Measurements from ENCODE around the gene EPHA6. TPM values are rescaled to one million over a fixed set of nuclear protein-coding genes. Genes with fewer than 3 reads are reported as not detected.
A peak's percentile ranks its signal among the peaks of the same experiment; 100 is the strongest.

The EPHA6 gene
- total RNA-seq = not detected

DNA sequence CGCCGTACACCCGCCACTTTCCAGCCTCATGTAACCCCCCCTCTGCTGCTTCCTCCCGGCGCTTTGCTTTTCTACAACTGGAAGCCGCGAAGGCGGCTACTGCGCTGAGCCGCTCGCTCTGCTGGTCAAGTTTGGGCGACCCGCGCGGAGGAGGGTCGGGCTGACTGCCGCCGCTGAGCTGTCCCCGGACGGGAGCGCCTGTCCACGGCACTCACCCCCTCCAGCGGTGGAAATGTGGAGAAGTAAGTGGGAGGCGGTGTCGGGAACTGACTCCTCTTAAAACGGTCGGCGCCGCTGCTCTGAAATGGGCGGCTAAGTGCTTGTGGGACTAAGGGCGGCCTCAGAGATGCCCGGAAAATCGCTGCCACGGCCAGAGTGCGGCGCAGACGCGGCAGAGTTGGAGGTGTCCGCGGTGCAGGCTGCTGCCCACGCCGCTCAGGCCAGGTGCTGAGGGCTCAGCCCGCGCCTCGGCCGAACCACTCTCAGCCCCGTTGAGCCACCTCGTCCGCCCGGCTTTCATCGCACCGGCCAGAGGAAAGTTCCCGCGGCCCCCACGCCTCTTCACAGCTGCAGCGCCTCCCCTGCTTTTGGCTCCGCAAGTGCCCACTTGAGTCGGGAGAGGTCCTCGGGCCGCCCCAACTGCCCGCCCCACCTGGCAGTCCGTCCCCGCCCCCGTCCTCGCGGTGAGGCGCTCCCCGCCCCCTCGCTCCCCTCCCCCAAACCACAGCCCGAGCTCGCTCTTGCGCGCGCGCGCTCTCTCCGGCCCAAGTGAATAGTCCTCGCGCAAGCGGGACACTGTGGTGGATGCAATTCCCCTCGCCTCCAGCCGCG is at the start of gene EPHA6:
Gene EPHA6, plus strand, starts transcription at position 775 of the 831 bp plus-strand sequence.
- H3K36me3 Mint-ChIP-seq = peaks cover 4% of the 10 kb centered on the region
- H3K4me3 Mint-ChIP-seq = peak within 1 kb of the TSS; percentile 14
- peaks cover 33% of the 10 kb centered on the region for H3K27me3 Mint-ChIP-seq
- no peaks in the 10 kb centered on the region for H3K9me3 Mint-ChIP-seq
- H3K4me1 Mint-ChIP-seq = peaks cover 7% of the 10 kb centered on the region
- H3K27ac Mint-ChIP-seq = no peak within 1 kb of the TSS
- peak; percentile 8 for DNase-seq

- H3K27ac Mint-ChIP-seq = no peak overlapping the region
- peaks cover 23% of the 10 kb centered on the region for H3K9me3 Mint-ChIP-seq
- no peaks in the 10 kb centered on the region for H3K36me3 Mint-ChIP-seq
- DNase-seq = no peak
- H3K4me1 Mint-ChIP-seq = no peaks in the 10 kb centered on the region
- H3K4me3 Mint-ChIP-seq = no peak overlapping the region
- H3K27me3 Mint-ChIP-seq = no peaks in the 10 kb centered on the region
Measured at GRCh38 chr3:96776818-96777217, 37.6 kb upstream of the EPHA6 start.

DNA sequence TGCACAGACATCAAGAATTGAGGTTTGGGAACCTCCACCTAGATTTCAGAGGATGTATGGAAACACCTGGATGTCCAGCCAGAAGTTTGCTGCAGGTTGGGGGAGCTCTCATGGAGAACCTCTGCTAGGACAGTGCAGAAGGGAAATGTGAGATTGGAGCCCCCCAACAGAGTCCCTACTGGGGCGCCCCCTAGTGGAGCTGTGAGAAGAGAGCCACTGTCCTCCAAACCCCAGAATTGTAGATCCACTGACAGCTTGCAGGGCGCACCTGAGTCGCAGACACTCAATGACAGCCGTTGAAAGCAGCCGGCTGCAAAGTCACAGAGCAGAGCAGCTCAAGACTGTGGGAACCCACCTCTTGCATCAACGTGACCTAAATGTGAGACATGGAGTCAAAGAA is 34.6 kb upstream of the EPHA6 start:
- H3K4me1 Mint-ChIP-seq = no peaks in the 10 kb centered on the region
- no peaks in the 10 kb centered on the region for H3K27me3 Mint-ChIP-seq
- H3K36me3 Mint-ChIP-seq = no peaks in the 10 kb centered on the region
- H3K4me3 Mint-ChIP-seq = no peak overlapping the region
- peaks cover 17% of the 10 kb centered on the region for H3K9me3 Mint-ChIP-seq
- DNase-seq = no peak
- no peak overlapping the region for H3K27ac Mint-ChIP-seq

GRCh38 chr3:96796101-96796500 is 18.3 kb upstream of the EPHA6 start:
- Mint-ChIP-seq H3K9me3 (peaks cover 6% of the 10 kb centered on the region), H3K4me3 (no peak overlapping the region), H3K36me3 (no peaks in the 10 kb centered on the region), H3K27ac (no peak overlapping the region), H3K4me1 (no peaks in the 10 kb centered on the region), H3K27me3 (no peaks in the 10 kb centered on the region)
- no peak for DNase-seq

DNA sequence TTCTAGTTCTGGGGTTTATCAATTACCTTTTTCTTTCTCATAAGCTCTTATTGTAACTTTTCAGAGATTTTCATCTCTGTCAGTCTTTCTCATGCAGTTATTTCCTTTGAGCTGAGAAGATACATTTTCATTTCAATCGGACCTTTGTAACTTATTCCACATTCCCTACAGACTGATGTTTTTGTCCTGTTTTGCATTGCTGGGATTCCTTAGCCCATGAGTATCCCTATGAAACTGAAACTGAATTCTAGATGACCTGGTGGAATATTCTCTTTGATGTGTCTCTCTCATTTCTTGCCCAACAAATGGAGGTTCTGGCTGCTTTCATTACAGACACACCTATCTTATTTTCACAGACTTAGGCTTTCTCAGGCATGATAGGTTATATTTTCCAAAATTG is 10.5 kb upstream of the EPHA6 start:
- H3K9me3 Mint-ChIP-seq = peaks cover 2% of the 10 kb centered on the region
- H3K27me3 Mint-ChIP-seq = peaks cover 4% of the 10 kb centered on the region
- H3K4me1 Mint-ChIP-seq = no peaks in the 10 kb centered on the region
- no peaks in the 10 kb centered on the region for H3K36me3 Mint-ChIP-seq
- H3K4me3 Mint-ChIP-seq = no peak overlapping the region
- DNase-seq = no peak
- no peak overlapping the region for H3K27ac Mint-ChIP-seq

GRCh38 chr3:96806341-96806740 is 8.1 kb upstream of the EPHA6 start:
- no peak for DNase-seq
- no peak overlapping the region for H3K4me3 Mint-ChIP-seq
- peaks cover 4% of the 10 kb centered on the region for H3K27me3 Mint-ChIP-seq
- H3K9me3 Mint-ChIP-seq = no peaks in the 10 kb centered on the region
- H3K36me3 Mint-ChIP-seq = no peaks in the 10 kb centered on the region
- H3K27ac Mint-ChIP-seq = no peak overlapping the region
- H3K4me1 Mint-ChIP-seq = no peaks in the 10 kb centered on the region

GRCh38 chr3:96813134-96813819 is 1.1 kb upstream of the EPHA6 start:
- Mint-ChIP-seq H3K27ac (no peak overlapping the region), H3K9me3 (no peaks in the 10 kb centered on the region), H3K4me3 (peak overlapping the region; percentile 14), H3K36me3 (peaks cover 4% of the 10 kb centered on the region), H3K4me1 (peaks cover 7% of the 10 kb centered on the region), H3K27me3 (peaks cover 33% of the 10 kb centered on the region)
- peak; percentile 76 for DNase-seq

GRCh38 chr3:96814651-96815567 is 515 bp downstream of the EPHA6 start:
- DNase-seq = no peak
- H3K4me3 Mint-ChIP-seq = no peak overlapping the region
- peaks cover 7% of the 10 kb centered on the region for H3K4me1 Mint-ChIP-seq
- no peaks in the 10 kb centered on the region for H3K9me3 Mint-ChIP-seq
- peaks cover 33% of the 10 kb centered on the region for H3K27me3 Mint-ChIP-seq
- no peak overlapping the region for H3K27ac Mint-ChIP-seq
- peaks cover 4% of the 10 kb centered on the region for H3K36me3 Mint-ChIP-seq

DNA sequence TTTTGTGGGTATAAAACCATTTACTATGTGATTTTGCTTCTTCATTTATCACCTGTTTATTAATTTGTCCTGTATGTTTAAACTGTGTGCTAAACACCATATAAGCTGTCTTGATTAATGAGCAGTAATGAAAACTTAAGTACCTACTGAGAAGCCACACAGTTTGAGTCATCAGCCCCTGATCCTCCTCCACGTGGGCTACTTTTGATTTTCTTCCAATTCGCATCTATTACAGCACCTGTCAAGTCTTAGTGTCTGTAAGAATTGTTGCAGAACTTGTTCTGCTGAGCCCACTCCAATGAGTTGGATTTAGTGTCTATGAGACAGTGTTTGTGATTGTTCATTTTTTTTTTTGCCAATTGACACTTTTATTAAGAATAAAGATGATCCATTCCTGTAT is 16.8 kb downstream of the EPHA6 start:
- Mint-ChIP-seq H3K9me3 (peaks cover 1% of the 10 kb centered on the region), H3K27ac (no peak overlapping the region), H3K27me3 (no peaks in the 10 kb centered on the region), H3K4me1 (no peaks in the 10 kb centered on the region), H3K4me3 (no peak overlapping the region), H3K36me3 (no peaks in the 10 kb centered on the region)
- no peak for DNase-seq

DNA sequence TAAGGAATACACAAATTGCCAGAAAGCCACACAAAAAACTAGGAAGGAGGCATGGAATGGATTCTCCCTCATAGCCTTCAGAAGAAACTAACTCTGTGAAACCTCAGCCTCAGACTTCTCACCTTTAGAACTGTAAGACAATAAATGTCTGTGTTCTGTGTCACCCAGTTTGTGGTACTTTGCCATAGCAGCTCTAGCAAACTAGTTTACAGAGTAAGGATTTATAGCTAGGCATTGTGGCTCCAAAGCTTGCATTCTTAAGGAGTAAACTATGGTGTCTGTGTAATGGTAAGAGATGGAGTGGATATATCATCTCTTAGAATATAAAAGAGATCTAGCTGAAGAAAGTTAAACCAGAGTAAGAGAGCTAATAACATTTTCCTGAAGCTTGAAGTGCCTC is 18.9 kb downstream of the EPHA6 start:
- Mint-ChIP-seq H3K4me1 (no peaks in the 10 kb centered on the region), H3K9me3 (peaks cover 1% of the 10 kb centered on the region), H3K36me3 (no peaks in the 10 kb centered on the region), H3K27me3 (no peaks in the 10 kb centered on the region), H3K4me3 (no peak overlapping the region), H3K27ac (no peak overlapping the region)
- DNase-seq = no peak

- H3K36me3 Mint-ChIP-seq = no peaks in the 10 kb centered on the region
- DNase-seq = no peak
- no peaks in the 10 kb centered on the region for H3K4me1 Mint-ChIP-seq
- H3K27ac Mint-ChIP-seq = no peak overlapping the region
- H3K4me3 Mint-ChIP-seq = no peak overlapping the region
- H3K27me3 Mint-ChIP-seq = no peaks in the 10 kb centered on the region
- H3K9me3 Mint-ChIP-seq = peaks cover 1% of the 10 kb centered on the region
Measured at GRCh38 chr3:96836153-96836915, 21.9 kb downstream of the EPHA6 start.

- Mint-ChIP-seq H3K27ac (no peak overlapping the region), H3K9me3 (peaks cover 1% of the 10 kb centered on the region), H3K36me3 (no peaks in the 10 kb centered on the region), H3K27me3 (no peaks in the 10 kb centered on the region), H3K4me1 (no peaks in the 10 kb centered on the region), H3K4me3 (no peak overlapping the region)
- no peak for DNase-seq
Measured at GRCh38 chr3:96843505-96844203, 29.3 kb downstream of the EPHA6 start.

DNA sequence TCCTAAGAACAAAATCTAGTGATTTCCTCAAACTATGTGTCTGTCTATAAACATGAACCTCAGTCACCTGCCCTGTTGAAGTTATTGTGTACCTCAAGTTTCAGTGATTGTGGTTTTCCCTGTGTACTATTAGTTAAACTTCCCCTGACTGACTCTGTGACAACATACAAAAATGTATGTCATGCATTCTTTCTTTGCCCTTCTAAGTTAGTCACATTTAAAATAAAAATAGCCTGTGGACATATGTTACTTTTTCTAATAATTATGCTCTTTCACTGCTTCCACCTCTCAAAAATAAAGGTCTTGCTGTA is 29.8 kb downstream of the EPHA6 start:
- H3K9me3 Mint-ChIP-seq = peaks cover 1% of the 10 kb centered on the region

GRCh38 chr3:96852849-96853248 is 38.5 kb downstream of the EPHA6 start:
- no peak overlapping the region for H3K4me3 Mint-ChIP-seq
- H3K9me3 Mint-ChIP-seq = no peaks in the 10 kb centered on the region
- H3K27ac Mint-ChIP-seq = no peak overlapping the region
- no peak for DNase-seq
- H3K36me3 Mint-ChIP-seq = no peaks in the 10 kb centered on the region
- H3K4me1 Mint-ChIP-seq = no peaks in the 10 kb centered on the region
- H3K27me3 Mint-ChIP-seq = peaks cover 3% of the 10 kb centered on the region

More for the DNA sequence above, 29.8 kb downstream of the EPHA6 start:
- DNase-seq = no peak
- H3K4me1 Mint-ChIP-seq = no peaks in the 10 kb centered on the region
- H3K27ac Mint-ChIP-seq = no peak overlapping the region
- no peaks in the 10 kb centered on the region for H3K36me3 Mint-ChIP-seq
- no peaks in the 10 kb centered on the region for H3K27me3 Mint-ChIP-seq
- no peak overlapping the region for H3K4me3 Mint-ChIP-seq
